NCI-H82 treated with DMSO at 0.1 percent for 48 hours (cell line): Measurements from ENCODE around the gene TRPM2.

Experiments
- DNase-seq: peaks from one replicate; lab custom pipeline; 2025; ENCODE audit not compliant: unreplicated experiment; lab: John Stamatoyannopoulos, UW

Gene TRPM2

DNA sequence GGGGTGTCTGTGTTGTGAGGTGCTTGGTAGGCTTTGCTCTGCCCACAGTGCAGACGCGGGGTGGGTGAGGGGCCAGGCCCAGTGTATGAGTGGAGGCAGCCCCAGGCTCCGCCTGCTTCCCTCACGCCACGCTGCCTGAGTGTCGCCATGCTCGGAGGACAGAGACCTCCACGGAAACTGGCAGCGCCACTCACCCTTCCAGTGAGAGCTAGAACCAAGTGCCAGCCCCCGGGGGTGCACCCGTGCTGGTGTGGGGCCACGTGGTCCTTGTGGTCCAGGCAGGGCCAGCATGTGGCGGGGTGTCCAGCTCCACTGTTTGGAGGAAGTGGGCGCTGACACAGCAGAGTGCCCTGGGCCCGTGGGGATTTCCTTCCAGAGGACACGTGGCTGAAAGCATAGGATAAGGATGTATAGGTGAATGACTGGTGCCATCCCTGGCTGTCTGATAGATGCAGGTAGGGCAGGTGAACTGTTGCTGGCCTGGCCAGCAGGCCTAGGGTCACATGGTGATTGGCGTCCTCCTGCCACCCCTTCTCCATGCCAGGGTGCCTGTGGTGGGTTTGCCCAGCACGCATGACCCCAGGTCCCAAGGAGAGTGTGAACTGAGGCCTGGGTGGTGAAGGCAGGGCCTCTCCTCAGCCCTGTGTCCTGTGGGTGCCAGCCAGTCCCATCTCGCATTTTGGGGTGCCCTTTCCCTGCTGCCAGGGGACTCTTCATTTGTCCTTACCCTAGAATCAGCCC is 105.7 kb downstream of the TRPM2 start:
- DNase-seq = no peak

DNA sequence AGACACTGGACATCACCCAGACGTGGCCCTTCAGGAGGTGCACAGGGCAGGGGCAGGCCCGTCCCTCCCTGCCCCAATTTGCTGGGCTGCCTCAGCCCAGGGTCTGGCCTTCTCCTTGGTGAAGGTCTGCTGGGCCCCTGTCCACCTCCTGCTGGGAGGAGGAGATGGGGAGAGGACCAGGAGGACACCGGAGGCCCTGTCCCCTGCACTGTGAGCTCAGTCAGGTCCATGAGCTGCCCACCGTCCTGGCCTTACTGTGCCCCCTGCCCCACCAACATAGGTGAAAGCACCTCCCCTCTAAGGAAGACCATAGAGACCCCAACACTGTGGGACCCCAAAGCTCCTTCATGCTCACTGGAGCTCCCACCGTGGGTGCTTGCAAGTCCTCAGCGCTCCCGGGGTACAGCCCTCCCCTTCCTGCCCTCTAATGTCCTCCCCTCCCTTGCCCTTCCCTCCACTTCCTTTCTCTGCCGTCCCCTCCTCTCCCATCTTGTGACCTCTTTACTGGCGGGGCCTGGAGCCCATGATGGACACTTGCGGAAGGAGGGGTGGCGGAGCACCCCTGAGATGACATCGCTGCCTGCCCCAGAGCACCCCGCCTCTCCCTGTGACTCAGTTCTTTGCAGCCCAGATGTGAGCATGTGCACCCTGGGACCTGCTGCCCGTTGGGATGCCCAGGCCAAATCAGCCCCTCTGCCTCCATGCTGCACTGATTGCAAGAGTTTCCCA is 106.5 kb downstream of the TRPM2 start:
- DNase-seq = no peak

DNA sequence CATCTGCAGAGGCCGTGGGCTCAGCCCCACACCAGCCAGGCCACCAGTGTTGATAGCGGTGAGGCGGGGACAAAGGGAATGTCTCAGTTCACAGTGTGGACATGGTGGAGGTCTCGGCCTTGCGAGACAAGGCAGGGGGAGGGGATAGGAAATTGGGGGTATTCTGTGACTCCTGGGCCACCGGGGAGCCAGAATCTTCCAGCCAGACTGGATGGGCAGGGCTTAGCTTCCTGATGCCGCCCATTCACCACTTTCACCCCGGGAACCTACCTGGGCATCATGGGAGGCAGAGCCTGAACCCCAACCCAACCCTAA is 107.0 kb downstream of the TRPM2 start:
- no peak for DNase-seq

DNA sequence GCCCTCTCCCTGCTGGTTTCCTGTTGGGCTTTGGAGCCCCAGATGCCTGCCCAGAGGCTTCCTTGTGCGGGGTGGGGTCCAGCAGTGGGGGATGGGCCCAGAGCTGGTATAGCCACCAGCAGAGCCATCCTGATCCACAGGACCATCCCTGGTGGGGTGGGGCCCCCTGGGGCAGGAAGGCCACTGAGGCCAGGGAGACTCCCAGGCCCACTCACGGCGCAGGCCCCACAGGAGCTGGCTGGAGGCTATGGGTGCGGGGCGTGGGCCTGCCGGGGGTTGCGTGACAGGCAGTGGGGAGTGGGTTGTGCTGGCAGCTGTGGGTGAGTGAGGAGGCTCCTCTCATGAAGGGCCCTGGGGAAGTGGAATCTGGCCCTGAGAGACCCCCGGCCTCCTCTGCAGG is 107.6 kb downstream of the TRPM2 start:
- no peak for DNase-seq

DNA sequence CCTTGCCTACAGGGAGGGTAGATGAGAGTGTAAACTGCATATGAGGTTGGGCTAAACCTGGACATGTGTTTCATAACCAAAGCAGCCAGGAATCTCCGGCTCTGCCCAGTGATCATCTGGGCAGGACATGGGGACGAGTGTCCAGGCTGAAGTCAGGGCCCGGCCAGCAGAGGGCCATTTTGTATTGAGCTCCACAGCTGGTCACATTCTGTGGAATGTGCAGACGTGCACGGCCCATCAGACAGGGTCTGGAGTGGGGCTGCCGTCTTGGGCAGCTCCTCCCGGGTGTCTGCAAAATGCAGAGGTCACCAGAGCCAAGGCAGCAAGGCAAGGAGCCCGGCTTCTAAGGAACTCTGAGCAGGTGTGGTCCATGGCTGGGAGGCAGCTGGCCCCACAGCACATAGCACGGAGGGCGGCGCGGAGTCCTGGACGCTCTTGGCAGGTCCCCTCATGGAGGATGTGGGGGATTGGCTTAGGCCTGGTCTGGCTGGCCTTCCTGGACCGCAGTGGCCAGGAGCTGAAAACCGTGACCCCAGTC is 108.1 kb downstream of the TRPM2 start:
- DNase-seq = no peak

DNA sequence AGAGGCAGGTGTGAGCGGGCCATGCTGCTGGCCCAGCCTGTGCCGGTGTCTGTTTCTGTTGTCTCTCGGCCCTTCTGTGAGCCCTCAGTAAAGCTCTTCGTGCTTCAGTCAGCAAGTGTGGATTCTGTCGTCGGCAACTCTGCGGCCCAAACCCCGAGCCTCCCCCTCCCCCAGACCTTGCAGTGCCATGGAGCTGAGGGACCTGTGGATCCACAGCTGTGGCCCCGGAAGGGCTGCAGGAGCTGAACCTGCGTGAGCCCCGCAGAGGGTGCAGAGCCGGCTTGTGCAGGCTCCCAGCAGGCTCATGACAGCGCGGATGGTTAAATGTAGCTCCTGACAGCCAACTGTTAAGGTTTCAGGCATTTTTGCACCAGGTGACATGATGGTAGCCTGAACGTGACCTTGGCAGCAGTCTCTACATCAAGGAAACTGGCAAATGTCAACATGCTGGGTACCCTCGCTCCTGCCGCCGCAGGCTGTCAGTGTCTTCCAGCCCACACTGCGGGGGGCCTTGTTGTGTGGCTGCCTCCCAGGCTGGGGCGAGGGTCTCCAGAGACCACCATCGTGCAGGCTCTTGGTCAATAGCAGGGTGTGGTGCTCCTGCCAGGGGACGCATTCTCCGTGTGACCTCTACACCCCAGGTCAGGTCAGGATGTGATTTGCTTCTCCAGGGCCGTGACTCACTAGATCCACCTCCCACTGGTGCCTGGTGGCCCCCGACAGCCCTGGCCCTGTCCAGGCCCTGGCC is 108.8 kb downstream of the TRPM2 start:
- DNase-seq = no peak

DNA sequence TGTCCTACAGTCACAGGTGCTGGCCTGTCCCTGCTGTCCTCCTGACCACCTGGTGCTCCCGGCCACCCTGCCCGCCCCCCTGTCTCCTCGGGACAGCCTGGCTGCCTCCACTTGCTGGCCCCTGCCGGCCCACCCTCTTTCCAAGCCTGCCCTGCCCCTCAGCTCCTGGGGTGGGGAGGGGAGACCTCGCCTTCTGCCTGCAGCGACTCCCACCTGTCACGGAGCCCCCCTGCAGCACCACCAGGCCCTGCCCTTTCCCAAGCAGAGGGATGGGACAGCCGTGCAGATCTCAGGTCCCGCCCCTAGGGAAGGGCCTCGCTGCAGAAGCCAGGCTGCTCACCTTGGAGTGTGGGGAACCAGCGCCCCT is 109.4 kb downstream of the TRPM2 start:
- DNase-seq = no peak

DNA sequence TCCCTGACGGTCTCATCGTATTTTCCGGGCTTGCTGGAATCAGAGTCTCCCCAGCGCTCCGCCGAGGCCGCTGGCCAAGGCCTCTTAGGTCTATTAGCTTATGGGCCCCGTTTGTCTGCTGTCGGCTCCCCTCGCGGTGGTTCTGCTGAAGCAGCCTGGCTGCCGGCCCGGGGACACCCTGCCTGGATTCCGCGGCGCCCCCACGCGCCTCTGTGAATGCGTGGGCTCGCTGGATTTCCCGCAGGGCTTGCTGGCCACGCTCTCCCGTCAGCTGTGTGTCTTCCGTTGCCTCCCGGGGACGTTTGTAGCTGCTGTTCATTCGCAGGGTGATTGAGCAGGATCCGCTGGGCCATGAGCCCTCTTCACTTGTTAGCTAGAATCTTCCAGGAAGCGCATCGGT is 110.3 kb downstream of the TRPM2 start:
- DNase-seq = no peak

DNA sequence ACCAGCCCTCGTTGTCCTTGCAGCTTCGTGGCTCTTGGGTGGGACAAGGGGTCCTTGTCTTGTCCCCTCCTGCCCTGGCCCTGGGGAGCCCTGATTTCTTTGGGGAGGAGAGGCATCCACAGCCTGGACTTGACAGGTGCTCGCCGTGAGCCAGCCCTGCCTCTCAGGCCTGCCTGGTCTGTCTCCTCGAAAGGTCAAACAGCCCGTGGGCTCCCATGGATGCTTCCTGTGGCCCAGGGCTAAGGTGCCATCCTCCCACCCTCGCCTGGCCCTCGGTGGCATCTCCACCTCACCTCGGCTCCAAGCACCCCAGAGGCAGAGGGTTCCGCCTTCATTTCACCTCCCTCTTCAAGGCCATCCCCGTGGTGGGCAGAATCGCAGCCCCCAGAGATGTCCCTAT is 110.9 kb downstream of the TRPM2 start:
- DNase-seq = no peak

DNA sequence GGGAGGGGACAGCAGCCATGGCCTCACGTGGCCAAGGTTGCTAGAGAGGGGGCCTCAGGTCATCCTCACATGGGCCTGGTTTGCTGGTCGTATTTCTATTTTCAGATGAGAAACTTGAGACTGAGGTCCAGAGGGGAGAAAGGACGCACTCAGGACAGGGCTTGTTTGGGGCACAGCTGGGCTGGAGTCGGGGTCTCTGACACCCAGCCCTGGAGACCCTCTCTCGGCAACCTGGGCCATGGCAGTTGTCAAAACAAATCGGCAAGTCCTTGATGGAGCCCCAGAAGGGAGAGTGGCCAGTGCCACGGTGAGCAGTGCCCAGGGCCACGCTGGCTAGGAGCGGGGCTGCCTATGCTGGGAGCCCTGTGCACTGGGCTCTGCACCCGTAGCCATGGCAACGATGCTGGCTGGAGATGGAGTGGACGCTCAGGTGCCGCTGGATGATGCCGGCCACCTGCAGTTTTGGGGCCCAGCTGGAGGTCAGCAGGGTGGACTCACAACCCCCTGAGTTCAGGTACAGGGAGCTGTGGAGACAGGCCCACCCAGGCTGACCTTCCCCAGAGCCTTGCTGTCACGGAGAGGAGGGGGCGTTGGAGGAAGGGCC is 113.0 kb downstream of the TRPM2 start:
- DNase-seq = no peak

DNA sequence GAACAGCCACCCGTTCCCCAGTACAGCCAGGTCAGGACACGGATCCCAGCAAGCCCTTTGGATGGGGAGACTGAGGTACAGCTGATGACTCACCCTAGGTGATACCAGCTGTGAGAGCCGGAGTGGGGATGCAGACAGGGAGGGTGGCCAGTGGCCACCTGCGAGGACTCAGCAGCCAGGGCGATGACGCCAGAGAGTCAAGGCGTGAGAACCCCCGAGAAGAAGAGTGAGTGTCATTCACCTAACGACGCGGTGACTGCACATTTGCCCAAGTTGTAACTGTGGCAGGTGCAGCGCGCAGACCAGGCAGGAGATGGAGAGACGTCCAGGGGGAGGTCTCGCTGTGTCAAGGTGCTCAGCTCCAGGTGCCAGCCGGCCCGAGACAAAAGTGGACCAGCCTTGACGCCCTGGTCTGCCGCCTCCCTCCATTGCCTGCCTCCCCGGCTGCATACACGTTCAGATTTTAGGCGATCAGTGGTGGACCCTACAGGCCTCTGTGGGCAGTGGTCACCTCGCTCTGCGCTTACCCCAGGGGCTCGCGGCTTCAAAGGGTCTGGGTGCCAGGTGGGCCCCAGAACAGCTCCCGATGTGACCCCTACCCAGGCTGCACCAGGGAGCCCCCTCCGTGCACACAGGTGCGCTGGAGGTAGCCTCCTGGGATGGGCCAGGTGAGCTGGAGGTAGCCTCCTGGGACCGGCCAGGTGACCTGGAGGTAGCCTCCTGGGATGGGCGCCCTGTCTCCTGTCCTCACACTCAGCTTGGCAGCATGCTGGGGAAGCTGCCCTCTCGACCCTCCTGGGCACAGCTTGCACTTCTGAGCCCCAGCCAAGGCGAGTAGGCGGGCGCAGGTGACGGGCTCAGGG is 113.8 kb downstream of the TRPM2 start:
- DNase-seq = no peak

DNA sequence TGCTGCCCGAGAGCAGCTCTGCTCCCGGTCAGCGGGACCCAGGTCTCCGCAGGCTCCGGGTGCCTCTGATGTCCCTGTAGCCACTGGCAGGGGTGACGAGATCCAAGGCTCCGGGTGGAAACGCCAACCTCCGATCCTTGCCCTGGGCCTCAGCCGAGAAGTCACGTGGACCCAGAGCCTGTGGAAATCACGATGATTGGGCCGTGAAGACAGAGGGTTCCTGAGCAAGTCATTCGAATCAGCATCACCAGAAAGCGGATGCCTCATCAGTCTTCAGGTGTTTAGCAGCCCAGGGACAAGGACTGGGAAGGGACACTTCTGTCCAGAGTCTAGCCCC is 114.4 kb downstream of the TRPM2 start:
- DNase-seq = no peak

DNA sequence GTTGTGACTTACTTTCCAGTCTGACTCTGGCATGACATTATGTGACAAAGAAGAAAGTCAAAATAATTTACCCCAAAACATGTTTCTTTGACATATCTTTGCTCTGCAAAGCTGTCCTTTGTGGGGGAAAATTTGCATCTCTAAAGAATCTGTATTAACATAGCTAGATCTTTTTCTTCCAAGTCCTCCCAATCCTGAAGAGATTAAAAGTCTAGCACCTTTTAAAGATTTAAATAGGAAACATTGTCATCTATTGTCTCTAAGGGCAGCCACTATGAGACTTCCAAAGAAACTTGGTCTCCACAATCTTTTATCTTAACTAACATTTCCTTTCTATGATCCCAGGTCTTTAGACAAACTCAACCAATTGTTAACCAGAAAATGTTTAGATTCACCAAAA is 117.9 kb downstream of the TRPM2 start:
- no peak for DNase-seq

DNA sequence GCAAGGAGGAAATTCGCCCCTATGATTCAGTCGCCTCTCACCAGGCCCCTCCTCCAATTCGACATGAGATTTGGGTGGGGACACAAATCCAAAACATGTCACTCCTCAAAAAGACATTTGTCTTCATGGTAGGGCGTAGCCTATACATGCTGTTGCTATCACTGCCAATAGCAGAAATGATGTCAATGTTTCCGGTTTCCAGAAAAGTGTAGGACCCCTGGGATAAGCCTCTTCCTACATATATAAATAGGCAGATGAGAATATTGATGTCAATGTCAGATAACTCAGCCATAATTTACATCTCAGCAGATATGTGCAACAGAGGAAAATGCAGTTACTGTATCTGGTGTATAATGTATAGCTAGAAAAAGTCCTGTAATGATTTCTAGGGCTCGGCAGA is 118.6 kb downstream of the TRPM2 start:
- DNase-seq = no peak

DNA sequence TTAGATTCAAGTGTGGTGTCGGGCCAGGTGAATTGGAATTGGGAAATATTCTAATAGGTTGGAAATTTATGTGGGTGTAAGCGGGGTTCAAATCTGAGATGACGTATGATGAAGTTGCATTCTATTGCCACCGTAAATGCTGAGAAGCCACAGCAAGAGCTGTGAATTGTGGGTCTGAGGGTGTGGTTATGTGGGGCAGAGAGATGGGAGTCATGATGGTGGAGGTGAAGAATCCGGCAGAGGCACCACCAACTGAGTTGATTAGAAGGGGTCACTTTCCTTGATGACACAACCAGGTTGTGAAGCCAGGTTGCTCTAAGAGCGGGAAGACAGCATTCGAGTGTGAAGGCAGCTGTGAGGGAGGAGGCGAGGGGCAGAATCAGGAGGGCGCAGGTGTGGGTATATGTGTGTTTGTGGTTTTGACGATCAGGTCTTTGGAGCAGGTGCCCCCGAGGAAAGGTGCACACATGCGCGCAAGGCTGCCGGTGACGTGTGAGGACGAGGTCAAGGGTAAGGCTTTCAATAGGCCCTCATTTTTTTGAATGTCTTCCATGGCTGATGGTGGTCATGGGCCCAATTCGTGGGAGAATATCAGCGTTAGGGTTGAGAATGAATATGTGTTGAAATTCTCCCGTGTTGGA is 120.6 kb downstream of the TRPM2 start:
- DNase-seq = no peak

DNA sequence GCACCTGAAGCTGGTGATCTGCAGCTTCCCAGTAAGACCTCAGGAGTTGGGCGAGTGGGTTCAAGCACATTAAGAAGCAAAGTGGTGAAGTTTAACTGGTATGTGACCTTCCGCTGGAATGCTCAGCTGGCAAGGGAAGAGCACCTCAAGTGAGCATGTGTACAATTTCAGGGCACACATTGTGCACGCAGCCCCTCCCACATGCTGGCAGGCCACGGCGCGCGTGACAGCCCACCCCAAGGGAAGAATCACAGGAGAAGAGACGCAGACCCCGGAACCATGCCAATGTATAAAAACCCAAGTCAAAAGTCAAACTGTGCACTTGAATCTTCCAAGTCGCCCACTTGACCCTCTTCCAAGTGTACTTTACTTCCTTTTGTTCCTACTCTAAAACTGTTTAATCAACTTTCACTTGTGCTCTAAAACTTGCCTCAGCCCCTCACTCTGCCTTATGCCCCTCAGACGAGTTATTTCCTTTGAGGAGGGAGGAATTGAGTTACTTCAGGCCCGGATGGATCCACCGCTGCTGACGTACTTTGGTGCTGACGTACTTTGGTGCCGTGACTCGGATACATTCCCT is 121.9 kb downstream of the TRPM2 start:
- no peak for DNase-seq

DNA sequence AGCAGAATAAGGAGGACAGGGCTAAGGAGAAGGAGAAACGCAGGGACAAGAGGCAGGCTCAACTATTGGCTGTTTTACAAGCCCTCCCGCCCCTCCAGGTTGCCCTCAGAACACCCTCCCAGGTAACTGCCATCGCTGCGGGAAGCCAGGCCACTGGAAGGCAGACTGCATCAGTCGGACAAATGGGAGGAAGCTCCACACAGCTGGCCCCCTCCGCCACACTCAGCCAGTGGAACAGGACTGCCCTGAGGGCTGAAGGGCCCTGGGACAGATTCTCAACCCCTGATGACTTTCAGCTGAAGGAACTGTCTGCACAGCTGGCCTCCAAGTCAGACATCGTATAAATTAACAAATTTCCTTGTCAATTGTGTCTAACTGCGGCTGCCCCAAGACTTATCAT is 123.7 kb downstream of the TRPM2 start:
- DNase-seq = no peak

DNA sequence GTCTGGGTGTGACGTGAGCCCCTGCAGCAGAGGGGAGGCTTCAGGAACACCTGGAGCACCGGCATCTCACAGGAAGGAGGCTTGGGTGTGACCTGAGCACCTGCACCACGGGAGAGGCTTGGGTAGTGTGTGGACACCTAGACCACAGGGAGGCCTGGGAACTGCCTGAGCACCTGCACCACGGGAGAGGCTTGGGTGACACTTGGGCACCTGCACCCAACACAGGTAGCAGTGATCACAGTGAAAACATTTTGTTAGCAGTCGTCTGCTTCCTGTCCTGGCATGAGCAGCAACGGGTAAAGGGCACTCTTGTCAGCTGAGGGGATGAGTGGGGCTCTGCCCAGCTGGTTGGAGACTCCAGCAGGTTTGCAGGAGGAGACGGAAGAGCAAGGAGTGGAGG is 124.3 kb downstream of the TRPM2 start:
- DNase-seq = no peak

DNA sequence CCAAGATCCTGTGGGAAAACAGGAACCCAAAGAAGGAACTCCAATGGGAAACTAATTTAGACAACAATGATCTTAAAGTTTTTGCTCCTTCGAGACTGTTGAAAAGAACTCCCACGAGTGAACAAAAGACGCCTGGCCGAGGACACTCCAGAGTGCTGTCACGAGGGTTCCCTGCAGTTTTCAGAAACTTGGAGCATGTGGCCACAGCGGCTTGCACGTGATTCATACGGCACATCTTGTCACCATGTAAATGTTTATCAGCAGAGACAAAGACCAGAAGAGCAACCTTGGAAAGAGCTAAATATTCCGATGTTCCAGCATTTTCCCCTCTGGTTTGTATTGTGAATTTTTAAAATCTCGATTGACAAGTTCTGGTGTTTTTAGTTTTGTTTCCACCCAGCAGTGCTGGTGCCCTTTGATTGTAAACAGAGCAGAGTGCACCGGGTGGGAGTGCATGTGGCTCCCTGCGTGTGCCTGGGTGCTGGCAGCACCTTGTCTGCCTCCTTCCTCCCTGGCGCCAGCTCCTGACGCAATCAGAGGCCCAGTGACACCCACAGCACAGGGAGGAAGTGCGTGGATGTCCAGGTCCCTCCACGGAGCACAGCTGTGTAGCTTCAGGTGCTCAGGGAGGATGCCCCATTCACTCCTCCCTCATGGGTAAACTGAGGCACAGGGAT is 124.8 kb downstream of the TRPM2 start:
- no peak for DNase-seq

DNA sequence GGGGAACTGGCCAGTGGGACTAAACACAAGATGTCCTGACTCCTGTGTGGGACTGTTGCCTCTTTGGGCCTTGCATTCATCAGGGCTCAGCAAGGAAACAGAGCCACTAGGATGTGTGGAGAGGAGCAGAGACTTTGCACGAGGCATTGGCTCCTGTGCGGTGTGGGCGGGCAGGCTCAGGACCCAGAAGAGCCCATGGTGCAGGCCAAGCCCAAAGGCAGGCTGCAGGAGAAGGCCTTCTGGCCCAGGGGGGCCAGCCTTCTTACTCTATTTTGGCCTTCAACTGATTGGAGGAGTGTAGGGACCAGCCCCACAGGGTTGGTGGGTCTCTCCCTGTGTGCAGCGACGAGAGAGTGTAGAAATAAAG is 125.4 kb downstream of the TRPM2 start:
- no peak for DNase-seq
